HCT116 (cell line): Measurements from ENCODE around the gene PGLYRP4.

Experiments
- EZH2 ChIP-seq: fragments of 200-600 bp; sonication (generic); IDR thresholded peaks from 2 replicates; pipeline ENCODE4 v1.6.1; 2017; ENCODE audit warnings: antibody characterized with exemption, mixed run types
- FOSL1 ChIP-seq: IDR thresholded peaks from 2 replicates; pipeline ENCODE4 v1.6.1; 2012; ENCODE audit warnings: low read depth
- MAX ChIP-seq: IDR thresholded peaks from 2 replicates; pipeline ENCODE4 v1.6.1; 2012
- POLR2A ChIP-seq: IDR thresholded peaks from 2 replicates; pipeline ENCODE4 v1.7.0; 2011; ENCODE audit warnings: borderline replicate concordance; ENCODE audit not compliant: insufficient read depth, insufficient read length; ENCODE audit errors: extremely low read depth
- POLR2AphosphoS5 ChIP-seq: IDR thresholded peaks from 2 replicates; pipeline ENCODE4 v1.6.1; 2011; ENCODE audit warnings: mild to moderate bottlenecking, low read depth, low read length, moderate library complexity
- SIN3A ChIP-seq: IDR thresholded peaks from 2 replicates; pipeline ENCODE4 v1.6.1; 2012; ENCODE audit warnings: low read depth
- TCF7L2 ChIP-seq: IDR thresholded peaks from 2 replicates; pipeline ENCODE4 v1.7.0; 2011; ENCODE audit warnings: borderline replicate concordance, inconsistent platforms; ENCODE audit not compliant: insufficient read depth, insufficient read length; ENCODE audit errors: extremely low read depth
- YY1 ChIP-seq: IDR thresholded peaks from 2 replicates; pipeline ENCODE4 v1.6.1; 2011; ENCODE audit warnings: low read length, low read depth, moderate library complexity, mild to moderate bottlenecking; ENCODE audit not compliant: insufficient replicate concordance; ENCODE audit errors: extremely low read depth
- TF ChIP-seq, protein P1 (sequence below), 3 experiments: fragments of 200-600 bp in 1 of 3; sonication (generic) in 1 of 3; IDR thresholded peaks in 2 of 3; conservative IDR thresholded peaks in 1 of 3; 2 replicates each; pipeline ENCODE4 v1.5.1; 2012 to 2017; ENCODE audit warnings: low read depth in 2 of 3, low read length in 2 of 3, antibody characterized with exemption in 1 of 3, borderline replicate concordance in 1 of 3, control low read depth in 1 of 3, mild to moderate bottlenecking in 1 of 3, mixed read lengths in 1 of 3, mixed run types in 1 of 3, moderate library complexity in 1 of 3; ENCODE audit not compliant: insufficient read depth in 1 of 3
- TF ChIP-seq, protein P2 (sequence below): IDR thresholded peaks from 2 replicates; pipeline ENCODE4 v1.6.1; 2012; ENCODE audit warnings: low read depth

DNA sequence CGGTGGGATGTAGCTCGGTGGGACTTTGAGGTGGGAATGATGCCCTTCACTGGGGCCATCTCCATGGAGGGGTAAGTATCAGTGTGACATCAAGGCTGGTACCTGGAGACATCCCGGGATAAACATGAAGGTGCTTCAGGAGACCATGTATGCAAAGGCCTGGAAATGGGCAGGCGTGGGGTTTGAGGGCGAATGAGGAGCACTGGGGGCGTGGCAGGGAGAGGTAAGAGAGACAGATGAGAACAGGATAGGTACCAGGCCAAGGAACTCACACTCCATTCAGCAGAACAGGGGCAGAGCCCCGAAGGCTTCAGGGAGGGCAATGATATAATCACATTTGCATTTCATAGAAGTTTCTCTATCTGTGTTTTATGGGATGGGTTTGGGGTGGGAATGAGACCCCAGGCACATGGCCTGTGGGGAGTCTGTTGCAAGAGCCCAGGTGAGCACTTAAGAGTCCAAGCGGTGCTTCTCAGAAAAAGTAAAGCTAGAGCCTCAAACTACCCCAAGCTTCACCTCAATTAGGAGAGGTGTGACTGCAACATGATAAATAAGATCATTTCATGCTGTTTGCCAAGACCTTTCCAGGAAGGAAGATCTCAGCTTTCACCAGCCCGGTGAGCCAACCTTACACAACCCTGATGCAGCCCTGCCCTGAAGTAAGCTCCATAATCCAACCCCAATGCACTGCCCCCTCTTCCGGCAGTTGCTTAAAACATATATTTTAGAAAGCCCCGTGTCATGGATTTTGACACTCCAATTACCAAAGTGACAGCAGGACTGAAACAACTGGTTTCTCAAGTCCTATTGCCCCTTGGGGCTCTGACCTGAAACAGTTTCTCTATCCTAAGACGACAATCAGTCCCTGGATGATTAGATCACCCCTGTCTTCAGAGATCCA is 16.4 kb upstream of the PGLYRP4 start:
- TF ChIP-seq EZH2 (no peak), TCF7L2 (no peak), POLR2A (no peak), POLR2AphosphoS5 (no peak), MAX (no peak), YY1 (no peak), FOSL1 (no peak), SIN3A (no peak)
- TF ChIP-seq, protein P1, sequence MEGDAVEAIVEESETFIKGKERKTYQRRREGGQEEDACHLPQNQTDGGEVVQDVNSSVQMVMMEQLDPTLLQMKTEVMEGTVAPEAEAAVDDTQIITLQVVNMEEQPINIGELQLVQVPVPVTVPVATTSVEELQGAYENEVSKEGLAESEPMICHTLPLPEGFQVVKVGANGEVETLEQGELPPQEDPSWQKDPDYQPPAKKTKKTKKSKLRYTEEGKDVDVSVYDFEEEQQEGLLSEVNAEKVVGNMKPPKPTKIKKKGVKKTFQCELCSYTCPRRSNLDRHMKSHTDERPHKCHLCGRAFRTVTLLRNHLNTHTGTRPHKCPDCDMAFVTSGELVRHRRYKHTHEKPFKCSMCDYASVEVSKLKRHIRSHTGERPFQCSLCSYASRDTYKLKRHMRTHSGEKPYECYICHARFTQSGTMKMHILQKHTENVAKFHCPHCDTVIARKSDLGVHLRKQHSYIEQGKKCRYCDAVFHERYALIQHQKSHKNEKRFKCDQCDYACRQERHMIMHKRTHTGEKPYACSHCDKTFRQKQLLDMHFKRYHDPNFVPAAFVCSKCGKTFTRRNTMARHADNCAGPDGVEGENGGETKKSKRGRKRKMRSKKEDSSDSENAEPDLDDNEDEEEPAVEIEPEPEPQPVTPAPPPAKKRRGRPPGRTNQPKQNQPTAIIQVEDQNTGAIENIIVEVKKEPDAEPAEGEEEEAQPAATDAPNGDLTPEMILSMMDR (IDR thresholded peaks at IDR 0.05 in 2 of 3, conservative IDR thresholded peaks at IDR 0.05 in 1 of 3; ENCODE audit: borderline replicate concordance in 1 of 3, insufficient read depth in 1 of 3, low read depth in 2 of 3, low read length in 2 of 3) = no peak
- TF ChIP-seq, protein P2, sequence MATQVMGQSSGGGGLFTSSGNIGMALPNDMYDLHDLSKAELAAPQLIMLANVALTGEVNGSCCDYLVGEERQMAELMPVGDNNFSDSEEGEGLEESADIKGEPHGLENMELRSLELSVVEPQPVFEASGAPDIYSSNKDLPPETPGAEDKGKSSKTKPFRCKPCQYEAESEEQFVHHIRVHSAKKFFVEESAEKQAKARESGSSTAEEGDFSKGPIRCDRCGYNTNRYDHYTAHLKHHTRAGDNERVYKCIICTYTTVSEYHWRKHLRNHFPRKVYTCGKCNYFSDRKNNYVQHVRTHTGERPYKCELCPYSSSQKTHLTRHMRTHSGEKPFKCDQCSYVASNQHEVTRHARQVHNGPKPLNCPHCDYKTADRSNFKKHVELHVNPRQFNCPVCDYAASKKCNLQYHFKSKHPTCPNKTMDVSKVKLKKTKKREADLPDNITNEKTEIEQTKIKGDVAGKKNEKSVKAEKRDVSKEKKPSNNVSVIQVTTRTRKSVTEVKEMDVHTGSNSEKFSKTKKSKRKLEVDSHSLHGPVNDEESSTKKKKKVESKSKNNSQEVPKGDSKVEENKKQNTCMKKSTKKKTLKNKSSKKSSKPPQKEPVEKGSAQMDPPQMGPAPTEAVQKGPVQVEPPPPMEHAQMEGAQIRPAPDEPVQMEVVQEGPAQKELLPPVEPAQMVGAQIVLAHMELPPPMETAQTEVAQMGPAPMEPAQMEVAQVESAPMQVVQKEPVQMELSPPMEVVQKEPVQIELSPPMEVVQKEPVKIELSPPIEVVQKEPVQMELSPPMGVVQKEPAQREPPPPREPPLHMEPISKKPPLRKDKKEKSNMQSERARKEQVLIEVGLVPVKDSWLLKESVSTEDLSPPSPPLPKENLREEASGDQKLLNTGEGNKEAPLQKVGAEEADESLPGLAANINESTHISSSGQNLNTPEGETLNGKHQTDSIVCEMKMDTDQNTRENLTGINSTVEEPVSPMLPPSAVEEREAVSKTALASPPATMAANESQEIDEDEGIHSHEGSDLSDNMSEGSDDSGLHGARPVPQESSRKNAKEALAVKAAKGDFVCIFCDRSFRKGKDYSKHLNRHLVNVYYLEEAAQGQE = no peak
